HG03097 (cell line): Measurements from ENCODE around the gene RGCC.
"Not testable (repeated sequence)": the region's sequence is repeated elsewhere in the genome, so short reads cannot be mapped to it uniquely, and the experiment has no call there.

Source experiments
- ATAC-seq: cut with Tn5 transposase; IDR thresholded peaks from one replicate; pipeline ENCODE4 v1.9.1; 2021; ENCODE audit not compliant: unreplicated experiment, low FRiP score

RGCC gene

DNA sequence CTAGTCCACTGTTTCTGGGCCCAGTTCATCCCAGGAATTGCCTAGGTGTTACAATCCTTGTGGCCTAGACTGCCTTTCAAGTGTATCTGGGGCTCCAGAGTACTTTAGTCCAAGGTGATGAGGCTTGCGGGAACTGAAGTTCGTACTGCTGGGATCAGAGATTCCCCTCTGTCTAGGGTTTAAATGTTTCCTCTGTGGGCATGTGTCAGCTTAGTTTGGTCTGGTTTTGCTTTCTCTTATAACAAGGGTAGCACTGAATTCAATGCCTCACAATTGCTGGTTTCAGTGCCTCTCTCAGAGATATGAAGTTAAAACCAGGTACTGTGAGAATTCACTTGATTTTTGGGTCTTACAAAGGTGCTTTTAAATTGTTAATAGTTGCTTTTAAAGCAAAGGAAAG is 30.8 kb downstream of the RGCC start:
- ATAC-seq = peak; percentile 56

DNA sequence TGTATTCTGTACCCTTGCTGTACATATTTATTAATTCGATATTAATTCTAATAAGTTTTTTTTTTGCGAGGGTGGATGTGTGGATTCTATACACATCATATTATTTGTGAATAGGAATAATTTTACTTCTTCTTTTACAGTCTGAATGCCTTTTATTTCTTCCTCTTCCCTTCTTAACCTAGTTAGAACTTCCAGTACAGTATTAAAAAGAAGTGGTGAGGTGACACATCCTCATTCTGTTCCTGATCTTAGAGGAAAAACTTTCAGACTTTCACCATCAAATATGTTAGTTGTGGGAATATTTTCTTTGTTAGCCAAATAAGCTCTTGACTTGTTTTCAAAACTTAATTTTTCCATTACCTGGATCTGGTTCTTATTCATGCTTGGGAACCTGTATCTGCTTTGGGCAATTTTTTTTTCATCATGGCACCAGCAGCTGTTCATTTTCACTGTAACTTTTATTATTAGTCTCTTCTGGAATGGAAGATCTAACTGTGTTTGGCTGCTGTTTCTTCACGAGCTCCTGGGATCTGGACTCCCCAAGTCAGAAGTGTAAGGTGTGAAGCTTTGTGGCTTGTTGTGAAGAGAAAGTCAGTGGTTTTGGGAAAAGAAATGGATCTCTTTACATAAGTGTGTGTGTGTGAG is 33.1 kb downstream of the RGCC start:
- no peak for ATAC-seq

- no peak for ATAC-seq
Observed at GRCh38 chr13:41491436-41491835, 34.1 kb downstream of the RGCC start.

DNA sequence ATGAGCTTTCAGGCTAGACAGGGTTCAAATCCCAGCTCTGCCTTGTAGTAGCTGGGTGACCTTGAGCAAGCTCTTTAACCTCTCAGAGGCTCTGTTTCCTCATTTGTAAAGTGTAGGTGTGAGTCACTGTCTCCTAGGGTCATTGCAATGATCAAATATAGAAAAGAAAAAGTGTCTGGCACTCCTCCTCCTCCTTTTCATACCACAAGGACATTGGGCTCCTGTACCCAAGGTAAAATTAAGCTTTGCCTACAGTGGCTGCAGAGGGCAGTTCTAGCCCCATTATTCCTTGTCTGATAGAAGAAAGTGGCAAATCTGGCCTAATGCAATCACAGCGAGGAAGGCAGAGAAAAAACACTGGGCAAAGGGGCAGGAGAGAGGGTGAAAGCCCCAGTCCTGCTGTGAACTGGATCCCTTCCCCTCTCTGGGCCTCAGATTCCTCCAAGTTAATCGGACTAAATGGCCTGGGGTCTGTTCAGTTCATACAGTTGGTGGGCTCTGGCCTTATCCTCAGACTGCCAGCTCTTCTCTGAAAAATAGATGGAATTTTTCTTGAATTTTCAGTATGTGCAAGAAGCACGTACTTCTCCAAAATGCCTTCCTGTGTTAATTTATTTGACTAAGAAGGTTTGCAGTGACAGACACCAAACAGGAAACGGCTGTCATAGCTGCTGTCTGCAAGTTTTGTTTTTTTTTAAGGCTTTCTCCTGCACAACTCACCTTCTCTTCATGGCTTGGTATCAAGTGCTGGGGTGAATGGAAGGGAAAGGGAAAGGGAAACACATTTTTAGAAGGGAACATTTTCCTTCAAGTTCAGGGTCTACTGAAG is 35.3 kb downstream of the RGCC start:
- ATAC-seq = no peak

DNA sequence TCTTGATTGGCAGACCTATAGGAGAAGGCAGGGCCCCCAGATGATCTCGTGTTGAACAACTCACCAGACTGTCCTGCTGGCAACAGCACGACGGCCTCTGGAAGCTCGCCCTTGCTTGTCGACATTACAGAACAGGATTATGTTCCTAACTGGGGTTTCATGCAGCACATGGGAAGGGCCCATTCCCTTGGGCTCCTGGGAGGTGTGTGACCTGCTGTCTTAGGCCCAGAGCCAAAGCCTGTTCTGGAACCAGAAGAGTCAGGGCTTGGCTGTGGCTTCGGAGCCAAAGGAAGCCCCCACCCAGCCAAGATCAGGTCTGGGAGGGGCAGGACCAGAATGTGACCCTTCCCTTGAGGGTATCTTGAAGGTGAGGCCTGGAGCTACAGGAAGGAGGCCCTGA is 36.9 kb downstream of the RGCC start:
- no peak for ATAC-seq

DNA sequence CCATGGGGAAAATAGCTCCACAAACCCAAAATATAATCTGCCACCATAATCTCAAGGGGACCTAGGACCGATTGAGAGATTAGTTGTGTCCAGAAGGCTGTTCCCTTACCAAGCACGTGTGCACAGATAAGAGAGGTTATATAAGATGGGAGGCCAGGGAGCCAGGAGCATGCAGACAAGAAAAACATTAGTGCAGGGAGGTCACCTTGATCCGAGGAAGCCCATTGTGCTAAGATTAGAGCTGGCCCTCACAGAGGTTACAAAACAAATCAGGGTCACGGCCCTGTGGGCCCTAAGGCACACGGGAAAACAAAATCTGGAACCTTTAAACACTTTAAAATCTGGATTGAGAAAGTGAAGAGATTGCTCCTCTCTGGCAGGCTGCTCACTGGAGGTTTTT is 37.7 kb downstream of the RGCC start:
- ATAC-seq = no peak

DNA sequence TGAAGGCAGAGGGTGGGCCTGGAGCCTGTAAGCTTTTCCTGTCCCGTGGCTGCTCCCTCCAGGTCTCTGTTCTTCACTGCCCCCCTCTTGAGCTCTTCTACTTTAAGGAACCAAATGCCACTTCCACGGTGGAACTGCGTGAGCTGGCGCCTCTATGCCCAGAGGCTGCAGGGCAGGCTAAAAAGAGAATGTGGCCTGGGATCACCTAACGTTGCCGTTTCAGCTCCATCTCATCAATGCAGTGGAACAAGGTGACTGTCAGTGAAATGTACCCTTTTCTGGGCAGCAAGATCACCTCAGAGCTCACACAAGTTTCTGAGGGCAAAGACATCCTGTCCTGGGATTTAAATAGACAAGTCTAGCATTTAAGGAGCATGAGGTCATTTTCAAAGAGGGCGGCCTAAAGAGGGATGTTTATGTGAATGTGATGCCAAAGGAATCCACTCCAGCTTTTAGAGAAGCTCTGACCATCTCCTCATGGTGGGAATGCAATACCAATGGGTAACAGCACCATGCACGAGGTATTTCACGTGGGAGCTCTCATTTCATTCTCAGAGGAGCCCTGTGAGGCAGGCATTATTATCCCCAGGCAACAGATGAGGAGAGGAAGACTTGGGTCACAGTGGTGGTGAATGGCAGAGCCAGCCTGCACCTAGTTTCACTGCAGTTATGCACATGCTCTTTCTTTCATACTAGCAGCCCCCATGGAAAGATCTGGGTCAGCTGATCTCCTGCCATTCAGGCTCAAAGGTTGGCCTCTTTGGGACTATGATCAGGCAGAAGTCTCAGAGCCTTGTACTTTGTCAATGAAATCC is 39.3 kb downstream of the RGCC start:
- no peak for ATAC-seq

DNA sequence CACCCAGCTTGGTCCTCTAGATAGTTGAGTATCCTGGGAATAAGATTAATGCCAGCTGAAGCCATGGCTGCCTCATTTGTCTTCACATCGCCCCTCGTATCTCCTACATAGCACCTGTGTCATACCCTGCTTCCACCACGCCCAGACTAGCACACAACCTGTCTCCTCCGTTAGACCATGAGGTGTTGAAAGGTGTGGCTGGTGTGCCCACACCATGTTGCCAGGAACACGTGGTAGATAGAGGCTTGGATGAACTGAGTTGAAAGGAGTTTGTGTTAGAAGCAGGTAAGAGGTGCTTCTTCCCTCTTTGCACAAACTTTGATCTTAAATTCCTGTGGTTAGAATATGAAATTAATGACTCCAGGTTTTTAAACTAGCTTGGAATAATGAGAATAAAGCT is 40.1 kb downstream of the RGCC start:
- ATAC-seq = no peak

DNA sequence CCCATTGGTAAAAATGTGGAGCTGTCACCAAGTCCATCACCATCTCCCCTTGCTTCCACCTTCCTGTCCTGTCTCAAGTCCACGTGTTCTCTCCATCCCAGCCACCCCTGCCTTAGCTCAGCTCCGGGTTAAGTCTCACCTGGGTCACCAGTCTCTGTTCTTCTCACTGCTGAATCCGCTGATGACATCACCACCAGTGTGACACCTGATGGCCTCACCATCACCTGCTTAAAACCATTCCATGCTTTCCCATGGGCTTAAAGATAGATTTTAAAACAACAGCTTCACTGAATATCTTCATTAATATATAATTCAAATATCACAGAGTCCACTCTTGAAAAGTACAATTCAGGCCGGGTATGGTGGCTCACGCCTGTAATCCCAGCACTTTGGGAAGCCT is 42.1 kb downstream of the RGCC start:
- no peak for ATAC-seq

DNA sequence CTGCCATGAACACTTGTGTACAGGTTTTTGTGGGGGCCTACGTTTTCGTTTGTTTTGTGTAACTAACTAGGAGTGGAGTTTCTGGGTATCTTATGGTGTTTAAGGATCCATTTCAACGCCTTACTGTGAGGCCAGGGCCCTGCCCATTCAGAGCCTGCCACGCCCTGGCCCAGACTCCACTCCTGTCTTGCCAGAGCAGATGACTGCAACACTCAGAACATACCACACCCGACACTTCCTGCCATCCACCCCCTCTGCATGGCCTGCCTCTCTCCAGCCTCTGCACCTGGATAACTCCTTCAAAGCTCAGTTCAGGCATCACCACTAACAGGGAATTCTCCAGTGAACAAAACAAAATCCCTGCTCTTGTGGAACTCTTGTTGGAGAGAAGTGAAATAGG is 43.2 kb downstream of the RGCC start:
- no peak for ATAC-seq

DNA sequence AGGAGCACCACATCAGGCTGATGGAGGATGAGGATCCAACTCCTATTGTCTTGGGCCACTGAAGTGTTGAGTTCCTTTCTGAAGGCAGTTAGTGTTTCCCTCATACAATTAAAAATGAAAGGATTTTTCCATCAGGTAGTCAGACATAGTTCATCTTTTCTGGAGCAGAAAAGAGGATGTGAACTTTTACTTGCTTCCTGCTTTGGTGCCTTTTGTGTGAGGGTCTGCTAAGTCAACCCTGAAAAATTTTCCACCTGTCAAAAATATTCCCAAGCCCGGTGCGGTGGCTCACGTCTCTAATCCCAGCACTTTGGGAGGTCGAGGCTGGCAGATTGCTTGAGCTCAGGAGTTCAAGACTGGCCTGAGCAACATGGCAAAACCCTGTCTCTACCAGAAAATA is 43.9 kb downstream of the RGCC start:
- ATAC-seq = no peak

GRCh38 chr13:41502031-41502430 is 44.7 kb downstream of the RGCC start:
- ATAC-seq = no peak

- peak; percentile 55 for ATAC-seq
Observed at GRCh38 chr13:41502673-41503072, 45.3 kb downstream of the RGCC start.

GRCh38 chr13:41503356-41503755 is 46.0 kb downstream of the RGCC start:
- no peak for ATAC-seq

- not testable (repeated sequence) for ATAC-seq
Observed at GRCh38 chr13:41504657-41505056, 47.3 kb downstream of the RGCC start.

DNA sequence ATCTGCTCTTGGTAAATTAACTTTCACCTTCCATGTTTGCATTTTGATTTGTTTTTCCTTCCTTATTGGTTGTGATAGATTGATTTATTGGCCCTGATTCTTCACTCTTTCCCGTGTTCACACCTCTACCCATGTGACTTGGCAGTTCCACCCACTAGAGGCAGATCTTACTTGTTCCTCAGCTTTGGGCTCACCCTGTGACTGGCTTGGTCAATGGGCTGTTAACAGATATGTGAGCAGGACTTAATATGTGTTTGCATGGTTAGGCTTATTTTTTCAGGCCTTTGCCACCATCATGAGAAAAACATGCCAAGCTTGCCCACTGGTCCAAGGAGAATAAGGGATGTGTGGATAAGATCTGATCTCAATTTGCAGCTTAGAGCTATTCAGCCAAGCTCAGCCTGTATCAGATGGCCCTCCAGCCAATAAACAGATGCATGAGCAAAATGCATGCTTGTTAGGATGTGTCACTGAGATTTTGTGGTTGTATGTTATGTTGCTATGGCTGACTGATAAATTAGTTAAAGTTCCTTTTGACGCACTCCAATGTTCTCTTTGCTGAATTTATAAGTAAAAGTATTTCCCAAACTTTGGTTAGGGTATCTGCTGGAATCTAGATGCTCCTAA is 48.0 kb downstream of the RGCC start:
- ATAC-seq = no peak

GRCh38 chr13:41506312-41506711 is 49.0 kb downstream of the RGCC start:
- ATAC-seq = no peak

GRCh38 chr13:41509971-41510370 is 52.6 kb downstream of the RGCC start:
- ATAC-seq = no peak

DNA sequence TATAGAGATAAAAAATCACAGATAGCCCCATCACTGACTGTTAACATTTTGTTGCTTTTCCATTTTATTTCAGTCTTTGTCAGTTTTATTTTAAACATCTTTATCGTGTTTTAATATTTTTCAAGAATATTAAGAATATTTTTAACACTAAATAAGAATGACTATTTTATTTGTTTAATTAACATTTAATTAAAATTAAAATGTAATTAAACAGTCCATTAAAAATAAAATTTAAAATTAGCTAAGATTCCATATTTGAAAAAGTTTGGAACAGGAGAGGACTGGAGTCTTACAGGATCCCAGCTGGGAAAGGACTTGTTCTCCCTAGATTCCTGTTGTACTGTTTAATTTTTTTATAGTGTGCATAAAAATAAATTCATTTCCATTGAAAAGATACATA is 54.5 kb downstream of the RGCC start:
- ATAC-seq = no peak

- no peak for ATAC-seq
Observed at GRCh38 chr13:41512441-41512840, 55.1 kb downstream of the RGCC start.

DNA sequence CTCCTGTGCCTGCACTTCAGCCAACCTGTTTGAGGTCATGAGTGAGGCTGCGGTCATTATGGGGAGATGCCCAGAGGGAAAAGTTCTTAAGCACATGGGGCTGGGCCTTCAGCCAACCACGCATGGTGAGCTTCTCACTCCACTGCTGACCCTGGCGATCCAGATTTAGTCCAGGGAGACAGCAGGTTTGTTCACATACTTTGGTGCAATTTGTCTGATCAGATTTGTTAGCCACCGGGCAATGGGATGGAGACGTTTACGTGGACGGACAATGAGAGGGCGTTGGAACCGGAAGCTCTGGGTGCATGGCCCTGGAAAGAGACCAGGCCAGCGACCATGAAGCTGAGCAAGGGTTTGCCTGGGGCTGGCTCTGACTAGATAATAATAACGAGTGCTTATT is 56.2 kb downstream of the RGCC start:
- no peak for ATAC-seq
